Activated B cell treated with CpG ODN at 0.5 μM for 24 hours (primary cell): Measurements from ENCODE around the gene MAST2. TPM values are rescaled to one million over a fixed set of nuclear protein-coding genes. Genes with fewer than 3 reads are reported as not detected.

Source experiments
- ATAC-seq: fragments of 200-7000 bp; cut with Tn5 transposase; one replicate; pipeline ENCODE4 v1.10.0; 2021; ENCODE audit warnings: low read depth, mild to moderate bottlenecking, moderate library complexity
- CTCF ChIA-PET: fragments of 350-600 bp; sonication (Branson Sonifier 250); formaldehyde crosslinking; loops from one replicate; lab custom pipeline; 2021; ENCODE audit warnings: antibody characterized with exemption; lab: Charles Lee
- POLR2A ChIA-PET: fragments of 350-600 bp; sonication (Branson Sonifier 250); formaldehyde crosslinking; loops from one replicate; lab custom pipeline; 2021; ENCODE audit warnings: antibody characterized with exemption; lab: Charles Lee
- DNase-seq: peaks from one replicate; pipeline ENCODE4 v3.0.0; 2022
- H3K27ac Mint-ChIP-seq: one replicate; pipeline ENCODE4 v1.8.0; 2020; ENCODE audit warnings: mixed read lengths
- H3K27me3 Mint-ChIP-seq: one replicate; pipeline ENCODE4 v1.8.0; 2021; ENCODE audit warnings: mixed read lengths
- H3K36me3 Mint-ChIP-seq: one replicate; pipeline ENCODE4 v1.8.0; 2021; ENCODE audit warnings: low read depth, mixed read lengths
- H3K4me1 Mint-ChIP-seq: one replicate; pipeline ENCODE4 v1.8.0; 2021; ENCODE audit warnings: mixed read lengths
- H3K4me3 Mint-ChIP-seq: one replicate; pipeline ENCODE4 v1.8.0; 2020; ENCODE audit warnings: mild to moderate bottlenecking, mixed read lengths
- H3K9me3 Mint-ChIP-seq: one replicate; pipeline ENCODE4 v1.8.0; 2020; ENCODE audit warnings: mixed read lengths
- CTCF ChIP-seq: fragments of 200-600 bp; IDR thresholded peaks from one replicate; pipeline ENCODE4 v1.8.0; 2022; ENCODE audit warnings: antibody characterized with exemption, mild to moderate bottlenecking
- intact Hi-C: fragments of 100-400 bp; cut with micrococcal nuclease; formaldehyde crosslinking; loops from one replicate; pipeline ENCODE4 v1.15.1; 2024
- total RNA-seq: library from RNA; stranded (reverse); gene quantifications from 2 replicates; pipeline ENCODE4 v1.2.3, GENCODE V29; 2022

MAST2 gene
- total RNA-seq, 1 donor from 2014 or later, result 20.9 TPM

DNA sequence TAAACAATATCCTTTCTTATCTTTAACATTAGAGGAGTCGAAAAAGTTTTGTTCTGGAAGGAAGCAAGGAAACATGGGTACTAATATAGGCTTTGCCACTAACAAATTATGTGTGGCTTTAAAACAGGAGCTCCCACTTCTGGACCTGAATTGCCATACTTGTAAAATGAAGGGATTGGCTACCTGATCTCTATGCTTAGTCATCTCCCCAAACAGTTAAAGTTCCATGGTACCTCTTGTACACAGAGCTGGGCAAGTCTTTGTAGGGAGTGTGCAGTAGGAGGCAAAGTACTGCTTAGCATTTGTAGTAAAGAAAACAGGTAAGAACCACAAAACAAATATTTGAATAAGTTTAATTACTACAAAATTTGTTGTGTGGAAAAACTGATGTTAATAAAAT lies 81.3 kb downstream of the MAST2 start:
- no peaks in the 10 kb centered on the region for H3K36me3 Mint-ChIP-seq
- no peak overlapping the region for H3K27ac Mint-ChIP-seq
- H3K4me1 Mint-ChIP-seq, result peaks cover 6% of the 10 kb centered on the region
- TF ChIP-seq CTCF, result no peak
- no peaks in the 10 kb centered on the region for H3K9me3 Mint-ChIP-seq
- no peak for ATAC-seq
- H3K27me3 Mint-ChIP-seq, result peaks cover 6% of the 10 kb centered on the region
- no peak overlapping the region for H3K4me3 Mint-ChIP-seq
- ChIA-PET POLR2A (no interaction called here), CTCF (no interaction called here)
- intact Hi-C loops, result loop anchor here (5.0 kb wide), 1 partner anchor 872 kb away; the partner anchor contains the start of genes HECTD3 and UROD
- no peak for DNase-seq

- Mint-ChIP-seq H3K4me1 (no peaks in the 10 kb centered on the region), H3K27ac (no peak overlapping the region), H3K36me3 (no peaks in the 10 kb centered on the region), H3K4me3 (no peak overlapping the region), H3K27me3 (peaks cover 6% of the 10 kb centered on the region), H3K9me3 (no peaks in the 10 kb centered on the region)
- intact Hi-C loops, result no loop called here
- DNase-seq (no peak), ATAC-seq (no peak)
- POLR2A ChIA-PET, result no interaction called here
- TF ChIP-seq CTCF, result no peak
- CTCF ChIA-PET, result no interaction called here
Measured at GRCh38 chr1:45886229-45886628, 82.8 kb downstream of the MAST2 start.

DNA sequence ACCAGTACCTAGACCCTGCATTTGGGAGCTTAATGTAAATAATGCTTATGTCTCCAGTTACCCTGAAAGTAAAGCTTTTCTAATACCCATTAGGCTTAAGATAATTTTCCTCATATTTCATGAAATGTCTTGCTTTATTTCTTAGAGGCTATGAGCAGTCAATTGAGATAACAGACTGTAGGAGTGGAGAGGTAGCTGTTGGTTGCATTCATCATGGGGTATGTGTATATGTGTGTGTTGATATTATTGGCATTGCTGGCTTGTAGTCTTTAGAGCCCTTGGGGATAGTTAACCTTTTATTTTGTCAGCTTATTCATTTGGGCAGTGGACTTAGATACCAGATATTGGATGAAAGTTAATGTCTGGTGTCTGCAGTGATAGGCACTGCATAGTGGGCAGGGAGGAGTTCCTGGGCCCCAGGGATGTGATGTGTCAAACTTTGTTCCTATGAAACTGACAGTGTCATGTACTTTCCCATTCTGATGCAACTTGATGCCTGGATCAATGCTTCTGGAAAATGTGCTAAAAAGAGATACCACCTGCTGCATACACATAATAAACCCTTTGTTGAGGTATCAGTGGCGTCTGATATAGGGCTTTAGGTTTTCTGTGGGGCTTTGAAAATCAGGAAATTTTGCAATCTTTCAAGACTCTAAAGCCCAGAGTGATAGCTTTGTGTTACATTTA lies 83.9 kb downstream of the MAST2 start:
- Mint-ChIP-seq H3K9me3 (no peaks in the 10 kb centered on the region), H3K4me3 (no peak overlapping the region), H3K4me1 (no peaks in the 10 kb centered on the region), H3K27ac (no peak overlapping the region), H3K36me3 (no peaks in the 10 kb centered on the region), H3K27me3 (peaks cover 3% of the 10 kb centered on the region)
- TF ChIP-seq CTCF, result no peak
- ChIA-PET POLR2A (no interaction called here), CTCF (no interaction called here)
- DNase-seq, result no peak
- intact Hi-C loops, result no loop called here
- no peak for ATAC-seq

DNA sequence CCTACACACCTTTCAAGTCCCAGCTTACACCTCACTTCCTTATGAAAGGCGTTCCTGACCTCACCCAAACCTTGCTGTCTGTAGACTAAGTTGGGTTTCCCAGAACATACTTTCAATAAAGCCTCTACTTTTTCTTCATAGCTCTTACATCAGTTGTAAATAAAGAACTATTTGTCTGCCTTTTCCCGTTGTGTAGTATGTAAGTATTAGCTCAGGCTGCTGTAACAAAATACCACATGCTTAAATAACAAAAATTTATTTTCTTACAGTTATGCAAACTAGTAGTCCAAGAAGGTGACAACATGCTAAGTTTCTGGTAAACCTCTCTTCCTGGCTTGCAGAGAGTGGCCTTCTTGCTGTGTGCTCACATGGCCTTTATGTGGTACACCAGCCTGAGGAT lies 86.7 kb downstream of the MAST2 start:
- ChIA-PET CTCF (no interaction called here), POLR2A (no interaction called here)
- H3K27me3 Mint-ChIP-seq, result no peaks in the 10 kb centered on the region
- no peaks in the 10 kb centered on the region for H3K4me1 Mint-ChIP-seq
- H3K4me3 Mint-ChIP-seq, result no peak overlapping the region
- no peak for DNase-seq
- no peak overlapping the region for H3K27ac Mint-ChIP-seq
- intact Hi-C loops, result no loop called here
- ATAC-seq, result no peak
- TF ChIP-seq CTCF, result no peak
- no peaks in the 10 kb centered on the region for H3K36me3 Mint-ChIP-seq
- no peaks in the 10 kb centered on the region for H3K9me3 Mint-ChIP-seq

DNA sequence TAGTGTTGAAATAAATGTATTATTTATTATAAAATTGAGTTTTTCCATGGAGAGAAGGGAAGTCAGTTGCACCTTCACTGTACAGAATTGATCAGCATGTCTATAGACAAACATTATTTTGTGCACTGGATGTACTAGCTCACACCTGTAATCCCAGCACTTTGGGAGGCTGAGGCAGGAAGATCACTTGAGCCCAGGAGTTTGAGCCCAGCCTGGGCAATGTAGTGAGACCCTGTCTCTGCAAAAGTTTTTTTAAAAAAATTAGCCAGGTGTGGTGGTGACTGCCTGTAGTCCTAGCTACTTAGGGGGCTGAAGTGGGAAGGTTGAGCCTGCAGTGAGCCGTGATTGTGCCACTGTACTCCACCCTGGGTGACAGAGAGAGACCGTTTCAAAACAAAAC lies 87.7 kb downstream of the MAST2 start:
- ChIA-PET CTCF (no interaction called here), POLR2A (no interaction called here)
- ATAC-seq (no peak), DNase-seq (no peak)
- Mint-ChIP-seq H3K4me1 (no peaks in the 10 kb centered on the region), H3K9me3 (no peaks in the 10 kb centered on the region), H3K36me3 (no peaks in the 10 kb centered on the region), H3K27ac (no peak overlapping the region), H3K4me3 (no peak overlapping the region), H3K27me3 (no peaks in the 10 kb centered on the region)
- intact Hi-C loops, result no loop called here
- TF ChIP-seq CTCF, result no peak
